Heart left ventricle (tissue), 16 donors: ENCODE measurements around the gene GPX7. TPM values are rescaled to one million over a fixed set of nuclear protein-coding genes. Genes with fewer than 3 reads are reported as not detected.

Experiments
- ATAC-seq, 4 donors: fragments of 200-7000 bp; cut with Tn5 transposase; one replicate each; pipeline ENCODE4 v1.9.1; 2020 to 2022; ENCODE audit warnings: moderate library complexity in 4 of 4, mild to moderate bottlenecking in 3 of 4, moderate number of reproducible peaks in 1 of 4
- DNase-seq, 5 donors: peaks; one replicate each; pipeline ENCODE4 v3.0.0-alpha.2; 2020
- H3K27ac ChIP-seq, 12 donors: fragments of 200-600 bp; sonication (generic) in 4 of 12; one replicate each; pipeline versions ENCODE4 v1.5.0 to v1.8.0; 2016 to 2022; ENCODE audit warnings: mild to moderate bottlenecking in 2 of 12
- H3K27me3 ChIP-seq, 9 donors: fragments of 200-600 bp; sonication (generic) in 2 of 9; one replicate each; pipeline versions ENCODE4 v1.5.1 to v1.8.0; 2016 to 2022; ENCODE audit warnings: mild to moderate bottlenecking in 3 of 9
- H3K36me3 ChIP-seq, 9 donors: fragments of 200-600 bp; sonication (generic) in 2 of 9; one replicate each; pipeline versions ENCODE4 v1.5.0 to v1.8.0; 2018 to 2022; ENCODE audit warnings: mild to moderate bottlenecking in 2 of 9
- H3K4me1 ChIP-seq, 12 donors: fragments of 200-600 bp; sonication (generic) in 4 of 12; one replicate each; pipeline versions ENCODE4 v1.5.0 to v1.8.0; 2016 to 2022; ENCODE audit warnings: mild to moderate bottlenecking in 3 of 12
- H3K4me3 ChIP-seq, 12 donors: fragments of 200-600 bp; sonication (generic) in 4 of 12; one replicate each; pipeline versions ENCODE4 v1.5.0 to v1.8.0; 2017 to 2022; ENCODE audit warnings: mild to moderate bottlenecking in 9 of 12, moderate library complexity in 4 of 12
- H3K9me3 ChIP-seq, 12 donors: fragments of 200-600 bp; sonication (generic) in 4 of 12; one replicate each; pipeline versions ENCODE4 v1.5.0 to v1.8.0; 2016 to 2022; ENCODE audit warnings: mild to moderate bottlenecking in 1 of 12
- POLR2A ChIP-seq, 2 donors: fragments of 450-650 bp; IDR thresholded peaks; one replicate each; pipeline ENCODE4 v1.6.1; 2017; ENCODE audit warnings: antibody characterized with exemption in 2 of 2, mild to moderate bottlenecking in 2 of 2, moderate library complexity in 2 of 2
- WGBS, 4 donors: extraction: QIAGEN DNeasy Blood & Tissue Kit in 2 of 4; methylation state at CpG; one replicate each; pipeline versions ENCODE4 v1.1.5 to v1.1.7; 2013 to 2018; 5-methylcytosine and 5-hydroxymethylcytosine counted together
- intact Hi-C, 10 donors: fragments of 100-400 bp; cut with DNase I; formaldehyde crosslinking; loops; one replicate each; pipeline versions ENCODE4 v1.11.1 to v1.14.2; 2022
- polyA plus RNA-seq, 2 donors: library from polyadenylated mRNA; stranded (reverse); fragments of 200-250 nt; gene quantifications; one replicate each; pipeline ENCODE4 v1.2.3, GENCODE V29; 2013
- total RNA-seq, 9 donors: library from RNA; depleted of rRNA in 2 of 9; stranded (reverse); fragments of >200 nt in 2 of 9; fragmentation: NEBNext Ultra II Directional in 3 of 9; extraction: Animal tissue kit (Norgen Biotek cat#: 25700) in 3 of 9; gene quantifications; one replicate each; pipeline versions ENCODE4 v1.1.0 to v1.2.4, GENCODE V29; 2016 to 2023
- TF ChIP-seq, protein P1 (sequence below), 12 donors: fragments of 200-600 bp; sonication (generic) in 4 of 12; IDR thresholded peaks; one replicate each; pipeline versions ENCODE4 v1.5.0 to v1.8.0; 2018 to 2022; ENCODE audit warnings: antibody characterized with exemption in 12 of 12, mild to moderate bottlenecking in 5 of 12
- donor health status: ischemic (EF 13 %, LVEDD 7.1; RV severe dilation, severe dysfunction).
- donor health status: healthy with polysubstance abuse.
- donor health status: DM: no; HTN: yes; CAD: no.
- donor health status: DM: no; HTN: no; CAD: no.
- donor health status: ischemic (EF 25% LVEDD 6.9; RV normal size, moderate dysfunction).
- donor health status: ischemic (EF 25% LVEDD 5.7; RV mildly dilated, moderate dysfunction).
- donor health status: healthy.
- donor health status: DM: yes; HTN: yes; CAD: no.
- donor health status: ischemic (EF 35%, LVEDD 5.7; RV mildly dilated, moderate dysfunction).
- donor health status: nonischemic (EF 11% LVEDD 7.7; RV severe dilation, severe dysfunction).
- donor health status: DM: yes; HTN: yes; CAD: no.
- donor health status: PGD.
- donor health status: ischemic (EF 29% LVEDD 5.4; RV normal size, mild dysfunction).
- donor health status: nonischemic (EF 23%, LVEDD 6.1; RV moderate dilation, normal function).

GPX7 gene
- total and polyA plus RNA-seq, 11 donors: 5.8 to 20.5 (median 8.4) TPM

- no peak overlapping the region for H3K4me3 ChIP-seq
- H3K4me1 ChIP-seq: peaks cover 0 to under 1% (median 0%) of the 10 kb centered on the region in 12 donors
- H3K36me3 ChIP-seq: no peaks in the 10 kb centered on the region
- no peaks in the 10 kb centered on the region for H3K9me3 ChIP-seq
- ATAC-seq: no peak
- H3K27me3 ChIP-seq: peaks cover 0 to 11% (median 0%) of the 10 kb centered on the region in 9 donors
- 89 to 96% (median 93%) methylated on average over 2 of the region's 2 CpGs for WGBS, 4 donors
- H3K27ac ChIP-seq: no peak overlapping the region
- no peak for DNase-seq
- intact Hi-C loops: loop anchor here in 7 of 10 donors (5.0 to 10.0 kb wide), 4 partner anchors 42 to 125 kb away; partner anchors contain the start of gene GPX7 (in 4 of the 7)
- TF ChIP-seq, protein P1, sequence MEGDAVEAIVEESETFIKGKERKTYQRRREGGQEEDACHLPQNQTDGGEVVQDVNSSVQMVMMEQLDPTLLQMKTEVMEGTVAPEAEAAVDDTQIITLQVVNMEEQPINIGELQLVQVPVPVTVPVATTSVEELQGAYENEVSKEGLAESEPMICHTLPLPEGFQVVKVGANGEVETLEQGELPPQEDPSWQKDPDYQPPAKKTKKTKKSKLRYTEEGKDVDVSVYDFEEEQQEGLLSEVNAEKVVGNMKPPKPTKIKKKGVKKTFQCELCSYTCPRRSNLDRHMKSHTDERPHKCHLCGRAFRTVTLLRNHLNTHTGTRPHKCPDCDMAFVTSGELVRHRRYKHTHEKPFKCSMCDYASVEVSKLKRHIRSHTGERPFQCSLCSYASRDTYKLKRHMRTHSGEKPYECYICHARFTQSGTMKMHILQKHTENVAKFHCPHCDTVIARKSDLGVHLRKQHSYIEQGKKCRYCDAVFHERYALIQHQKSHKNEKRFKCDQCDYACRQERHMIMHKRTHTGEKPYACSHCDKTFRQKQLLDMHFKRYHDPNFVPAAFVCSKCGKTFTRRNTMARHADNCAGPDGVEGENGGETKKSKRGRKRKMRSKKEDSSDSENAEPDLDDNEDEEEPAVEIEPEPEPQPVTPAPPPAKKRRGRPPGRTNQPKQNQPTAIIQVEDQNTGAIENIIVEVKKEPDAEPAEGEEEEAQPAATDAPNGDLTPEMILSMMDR (IDR thresholded peaks at IDR 0.05): no peak
- TF ChIP-seq POLR2A (IDR thresholded peaks at IDR 0.05): no peak
Measured at GRCh38 chr1:52559875-52560274, 42.3 kb upstream of the GPX7 start.

GRCh38 chr1:52562766-52563165 lies 39.4 kb upstream of the GPX7 start:
- H3K27ac ChIP-seq: no peak overlapping the region
- H3K9me3 ChIP-seq: no peaks in the 10 kb centered on the region
- DNase-seq (no peak), ATAC-seq (no peak)
- intact Hi-C loops: no loop called here
- H3K4me3 ChIP-seq: no peak overlapping the region
- H3K27me3 ChIP-seq: peaks cover 0 to 11% (median 0%) of the 10 kb centered on the region in 9 donors
- 86 to 90% (median 88%) methylated on average over 3 of the region's 3 CpGs for WGBS, 4 donors
- no peak for TF ChIP-seq POLR2A (IDR thresholded peaks at IDR 0.05)
- TF ChIP-seq, protein P1 (IDR thresholded peaks at IDR 0.05): no peak
- no peaks in the 10 kb centered on the region for H3K36me3 ChIP-seq
- no peaks in the 10 kb centered on the region for H3K4me1 ChIP-seq

- DNase-seq (no peak), ATAC-seq (no peak)
- TF ChIP-seq POLR2A (IDR thresholded peaks at IDR 0.05): no peak
- TF ChIP-seq, protein P1 (IDR thresholded peaks at IDR 0.05): no peak
- Histone ChIP-seq H3K36me3 (no peaks in the 10 kb centered on the region), H3K4me1 (peaks cover 0 to 19% (median 0%) of the 10 kb centered on the region in 12 donors), H3K9me3 (no peaks in the 10 kb centered on the region), H3K4me3 (no peak overlapping the region), H3K27ac (no peak overlapping the region), H3K27me3 (no peaks in the 10 kb centered on the region)
- intact Hi-C loops: no loop called here
- 56 to 66% (median 63%) methylated on average over 5 of the region's 5 CpGs for WGBS, 4 donors
Measured at GRCh38 chr1:52567943-52568342, 34.2 kb upstream of the GPX7 start.

- Histone ChIP-seq H3K36me3 (no peaks in the 10 kb centered on the region), H3K27ac (no peak overlapping the region), H3K4me3 (no peak overlapping the region), H3K9me3 (no peaks in the 10 kb centered on the region), H3K27me3 (no peaks in the 10 kb centered on the region), H3K4me1 (peaks cover 0 to 19% (median 0%) of the 10 kb centered on the region in 12 donors)
- ATAC-seq: peak in 1 of 4 donors; percentile 22
- intact Hi-C loops: loop anchor here in 1 of 10 donors (5.0 kb wide), 1 partner anchor 267 kb away; no protein-coding TSS in a partner anchor
- no peak for DNase-seq
- no peak for TF ChIP-seq POLR2A (IDR thresholded peaks at IDR 0.05)
- TF ChIP-seq, protein P1 (IDR thresholded peaks at IDR 0.05): no peak
- 45 to 56% (median 53%) methylated on average over 7 of the region's 7 CpGs for WGBS, 4 donors
Measured at GRCh38 chr1:52569449-52570210, 32.5 kb upstream of the GPX7 start.
